HEK293T (cell line): ENCODE measurements around the gene PTPRM.

Source experiments
- CTCF ChIA-PET: fragments of 350-600 bp; formaldehyde crosslinking; extraction: SDS; loops from one replicate; lab custom pipeline; 2021; ENCODE audit warnings: antibody characterized with exemption, inconsistent platforms; lab: Yijun Ruan, JAX
- POLR2A ChIA-PET: fragments of 350-600 bp; formaldehyde crosslinking; extraction: SDS; loops from one replicate; lab custom pipeline; 2020; ENCODE audit warnings: antibody characterized with exemption, inconsistent platforms; lab: Yijun Ruan, JAX
- DNase-seq: peaks from one replicate; pipeline ENCODE4 v3.0.0; 2012; ENCODE audit warnings: mixed read lengths; ENCODE audit errors: extremely low spot score
- ARNT ChIP-seq: fragments of 450-650 bp; IDR thresholded peaks from 2 replicates; pipeline ENCODE4 v1.6.1; 2017; ENCODE audit warnings: mild to moderate bottlenecking
- BHLHE40 ChIP-seq: fragments of 450-650 bp; IDR thresholded peaks from 2 replicates; pipeline ENCODE4 v1.6.1; 2016; ENCODE audit warnings: mild to moderate bottlenecking, moderate library complexity, borderline replicate concordance
- CTBP1 ChIP-seq: fragments of 450-650 bp; IDR thresholded peaks from 2 replicates; pipeline ENCODE4 v1.6.1; 2016; ENCODE audit warnings: borderline replicate concordance
- ELF4 ChIP-seq: fragments of 450-650 bp; IDR thresholded peaks from 2 replicates; pipeline ENCODE4 v1.6.1; 2017; ENCODE audit warnings: antibody characterized with exemption
- FOXA1 ChIP-seq: fragments of 450-650 bp; IDR thresholded peaks from 2 replicates; pipeline ENCODE4 v1.6.1; 2016; ENCODE audit warnings: mild to moderate bottlenecking
- FOXK2 ChIP-seq: fragments of 450-650 bp; IDR thresholded peaks from 2 replicates; pipeline ENCODE4 v1.6.1; 2016; ENCODE audit warnings: mild to moderate bottlenecking
- FOXM1 ChIP-seq: fragments of 450-650 bp; IDR thresholded peaks from 2 replicates; pipeline ENCODE4 v1.6.1; 2017; ENCODE audit warnings: mild to moderate bottlenecking, borderline replicate concordance
- HDGF ChIP-seq: fragments of 450-650 bp; IDR thresholded peaks from 2 replicates; pipeline ENCODE4 v1.6.1; 2017; ENCODE audit warnings: antibody characterized with exemption, borderline replicate concordance
- L3MBTL2 ChIP-seq: fragments of 450-650 bp; conservative IDR thresholded peaks from 2 replicates; pipeline ENCODE4 v1.6.1; 2016; ENCODE audit warnings: mild to moderate bottlenecking
- LEF1 ChIP-seq: fragments of 450-650 bp; IDR thresholded peaks from 2 replicates; pipeline ENCODE4 v1.6.1; 2017; ENCODE audit warnings: mild to moderate bottlenecking, borderline replicate concordance
- NFRKB ChIP-seq: fragments of 450-650 bp; IDR thresholded peaks from 2 replicates; pipeline ENCODE4 v1.6.1; 2016; ENCODE audit warnings: mild to moderate bottlenecking, moderate library complexity
- SP1 ChIP-seq: fragments of 450-650 bp; IDR thresholded peaks from 2 replicates; pipeline ENCODE4 v1.6.1; 2017
- SUZ12 ChIP-seq: fragments of 450-650 bp; IDR thresholded peaks from 2 replicates; pipeline ENCODE4 v1.6.1; 2016; ENCODE audit warnings: mild to moderate bottlenecking
- TARDBP ChIP-seq: fragments of 450-650 bp; IDR thresholded peaks from 2 replicates; pipeline ENCODE4 v1.6.1; 2016
- ZNF384 ChIP-seq: fragments of 450-650 bp; IDR thresholded peaks from 2 replicates; pipeline ENCODE4 v1.6.1; 2016
- TF ChIP-seq, protein P1 (sequence below): fragments of 450-650 bp; IDR thresholded peaks from 2 replicates; pipeline ENCODE4 v1.6.1; 2016

Gene PTPRM

DNA sequence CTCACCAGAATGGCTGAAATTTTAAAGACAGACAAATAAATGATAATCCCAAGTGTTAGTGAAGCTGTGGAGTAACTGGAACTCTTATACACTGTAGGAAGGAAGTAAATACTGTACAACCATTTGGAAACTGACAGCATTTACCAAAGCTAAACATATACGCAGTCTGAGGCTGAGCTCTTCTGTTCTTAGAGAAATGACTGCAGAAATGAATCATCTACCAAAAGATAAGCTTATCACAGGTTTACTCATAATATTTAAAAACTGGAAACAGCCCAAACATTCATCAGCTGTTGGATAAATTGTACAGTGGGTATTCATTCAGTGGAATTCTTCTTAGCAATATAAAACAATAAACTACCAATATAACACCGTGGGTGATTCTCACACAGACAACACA lies 824.0 kb downstream of the PTPRM start:
- TF ChIP-seq BHLHE40 (no peak), CTBP1 (no peak), L3MBTL2 (no peak), ZNF384 (no peak), FOXK2 (no peak), HDGF (no peak), LEF1 (no peak), SUZ12 (no peak), NFRKB (no peak), ELF4 (no peak), TARDBP (no peak), ARNT (no peak), FOXM1 (no peak), FOXA1 (no peak), SP1 (no peak)
- TF ChIP-seq, protein P1, sequence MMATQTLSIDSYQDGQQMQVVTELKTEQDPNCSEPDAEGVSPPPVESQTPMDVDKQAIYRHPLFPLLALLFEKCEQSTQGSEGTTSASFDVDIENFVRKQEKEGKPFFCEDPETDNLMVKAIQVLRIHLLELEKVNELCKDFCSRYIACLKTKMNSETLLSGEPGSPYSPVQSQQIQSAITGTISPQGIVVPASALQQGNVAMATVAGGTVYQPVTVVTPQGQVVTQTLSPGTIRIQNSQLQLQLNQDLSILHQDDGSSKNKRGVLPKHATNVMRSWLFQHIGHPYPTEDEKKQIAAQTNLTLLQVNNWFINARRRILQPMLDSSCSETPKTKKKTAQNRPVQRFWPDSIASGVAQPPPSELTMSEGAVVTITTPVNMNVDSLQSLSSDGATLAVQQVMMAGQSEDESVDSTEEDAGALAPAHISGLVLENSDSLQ: no peak
- CTCF ChIA-PET: no interaction called here
- no peak for DNase-seq
- POLR2A ChIA-PET: no interaction called here

DNA sequence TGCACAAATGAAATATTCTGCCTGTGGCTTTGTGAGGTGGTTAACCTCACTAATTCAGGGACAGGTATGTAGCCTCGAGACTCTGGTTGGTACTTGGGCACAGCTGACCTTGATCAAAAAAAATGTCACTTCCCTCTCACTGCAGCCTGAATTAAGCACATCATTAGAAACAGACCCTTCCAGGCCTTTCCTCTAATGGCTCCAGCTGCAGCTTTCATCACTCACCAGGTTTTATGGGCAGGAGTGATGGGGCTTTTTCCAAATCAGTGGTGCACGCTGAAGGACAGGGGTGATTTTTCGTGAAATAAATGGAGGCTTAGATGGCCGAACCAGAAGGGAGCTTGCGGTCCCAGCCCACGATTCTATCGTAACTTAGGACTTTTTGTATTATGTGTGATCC lies 829.1 kb downstream of the PTPRM start:
- no peak for TF ChIP-seq FOXA1
- no peak for DNase-seq
- CTCF ChIA-PET: no interaction called here
- POLR2A ChIA-PET: no interaction called here

DNA sequence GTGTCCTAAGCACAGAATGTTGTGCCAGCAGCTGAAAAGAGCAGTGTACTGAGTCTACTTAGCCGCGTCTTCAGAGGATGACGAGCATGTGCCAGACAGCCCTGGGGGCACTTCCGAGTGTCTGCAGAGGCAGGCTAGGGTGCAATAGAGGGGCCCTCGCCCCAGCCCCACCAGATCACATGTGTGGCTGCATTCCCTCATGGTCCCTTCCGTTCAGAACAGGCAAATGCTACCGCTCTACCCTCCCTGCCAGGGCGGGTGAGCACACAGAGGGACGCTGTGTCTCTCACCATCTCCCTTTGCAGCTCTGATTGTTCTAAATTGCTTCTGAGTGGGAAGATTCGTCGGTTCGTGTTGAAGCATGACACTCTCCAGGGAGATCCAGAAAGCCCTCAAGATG lies 829.9 kb downstream of the PTPRM start:
- ChIA-PET POLR2A (no interaction called here), CTCF (interaction anchor here (0.5 kb wide), 1 partner anchor 310 kb away, joined by 3 read pairs; no protein-coding TSS in a partner anchor)
- DNase-seq: no peak
- TF ChIP-seq SUZ12 (no peak), LEF1 (no peak), NFRKB (no peak), BHLHE40 (no peak), SP1 (no peak), TARDBP (no peak), FOXM1 (no peak), ZNF384 (no peak), ELF4 (no peak), CTBP1 (no peak), FOXA1 (no peak), L3MBTL2 (no peak), ARNT (no peak), FOXK2 (no peak), HDGF (no peak)
- TF ChIP-seq, protein P1: no peak

DNA sequence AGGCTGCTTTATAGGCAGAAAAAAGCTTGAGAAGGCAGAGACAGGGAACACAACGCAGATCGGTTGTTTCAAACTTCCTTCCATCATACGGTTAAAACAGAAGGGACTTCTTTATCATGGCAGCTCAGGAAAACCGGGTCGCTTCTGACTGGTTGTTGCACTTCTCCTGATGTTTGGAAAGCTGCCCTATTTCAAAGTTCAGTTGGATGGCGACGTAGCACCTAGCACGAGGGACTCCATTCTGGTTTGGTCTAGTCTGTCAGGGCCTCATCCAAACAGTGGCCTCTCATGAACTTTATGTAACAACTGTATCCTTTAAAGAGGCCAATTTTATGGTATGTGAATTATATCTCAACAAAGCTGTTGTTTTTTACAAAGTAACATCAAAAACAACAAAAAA lies 832.0 kb downstream of the PTPRM start:
- POLR2A ChIA-PET: no interaction called here
- CTCF ChIA-PET: interaction anchor here (1.0 kb wide), 1 partner anchor 9 kb away, joined by 3 read pairs; no protein-coding TSS in a partner anchor
- no peak for TF ChIP-seq ARNT
- no peak for TF ChIP-seq HDGF
- no peak for TF ChIP-seq TARDBP
- TF ChIP-seq SUZ12: no peak
- no peak for TF ChIP-seq ELF4
- TF ChIP-seq FOXM1: no peak
- TF ChIP-seq FOXA1: no peak
- no peak for TF ChIP-seq L3MBTL2
- no peak for TF ChIP-seq NFRKB
- TF ChIP-seq ZNF384: no peak
- no peak for TF ChIP-seq LEF1
- no peak for TF ChIP-seq BHLHE40
- no peak for TF ChIP-seq CTBP1
- TF ChIP-seq, protein P1: no peak
- TF ChIP-seq SP1: no peak
- no peak for DNase-seq

DNA sequence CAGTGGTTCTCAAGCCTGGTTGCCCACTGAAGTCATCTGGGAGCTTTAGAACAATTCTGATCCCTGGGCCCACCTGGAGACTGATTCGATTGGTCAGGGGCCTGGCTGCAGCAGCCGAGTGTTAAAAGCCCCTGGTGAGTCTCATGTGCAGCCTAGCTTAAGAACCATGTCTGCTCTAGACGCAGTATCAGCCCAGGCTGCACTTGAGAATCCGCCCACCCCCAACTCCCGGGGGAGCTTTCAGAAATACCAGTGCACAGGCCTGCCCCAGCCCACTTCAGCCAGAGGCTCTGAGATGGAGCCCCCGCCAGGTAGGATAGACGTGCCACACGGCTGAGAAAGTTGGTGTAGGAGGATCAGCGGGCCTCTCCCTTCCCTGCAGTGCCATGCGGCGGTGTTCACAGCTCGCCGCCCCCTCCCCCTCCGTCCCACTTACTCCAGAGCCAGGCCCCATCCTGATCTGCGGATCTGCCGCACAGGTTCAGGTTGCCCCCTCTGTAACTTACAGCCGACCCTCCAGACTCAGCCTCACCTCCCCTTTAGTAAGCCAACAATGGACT lies 833.2 kb downstream of the PTPRM start:
- ChIA-PET POLR2A (no interaction called here), CTCF (interaction anchor here (1.9 kb wide), 1 partner anchor 11 kb away, joined by 6 read pairs; no protein-coding TSS in a partner anchor)
- no peak for DNase-seq
- TF ChIP-seq LEF1 (no peak), NFRKB (no peak), CTBP1 (no peak), ARNT (no peak), ZNF384 (no peak), L3MBTL2 (no peak), BHLHE40 (no peak), FOXK2 (no peak), TARDBP (no peak), SP1 (no peak), ELF4 (no peak)

DNA sequence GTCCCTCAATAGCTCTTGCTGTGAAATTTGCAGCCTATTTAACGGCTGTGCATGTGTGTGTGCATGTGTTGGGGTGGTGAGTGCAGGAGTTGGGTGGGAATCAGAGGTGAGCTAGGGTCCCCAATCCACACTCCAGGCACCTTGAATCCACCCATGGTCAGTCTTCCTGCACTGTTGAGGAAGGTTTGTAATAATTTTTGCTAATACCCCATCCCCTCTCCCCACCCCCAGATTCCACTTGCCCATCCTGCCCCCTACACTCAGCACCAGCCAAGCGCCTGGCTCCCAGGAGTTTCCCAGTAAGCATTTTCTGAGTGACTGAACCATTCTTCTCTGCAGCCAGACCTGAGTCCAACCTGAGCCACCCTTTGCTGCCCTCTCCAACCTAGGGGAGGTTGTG lies 833.7 kb downstream of the PTPRM start:
- POLR2A ChIA-PET: no interaction called here
- no peak for DNase-seq
- CTCF ChIA-PET: interaction anchor here (1.9 kb wide), 1 partner anchor 11 kb away, joined by 6 read pairs; no protein-coding TSS in a partner anchor
- TF ChIP-seq CTBP1: no peak
- TF ChIP-seq LEF1: no peak
- TF ChIP-seq, protein P1: no peak
- TF ChIP-seq L3MBTL2: no peak
- TF ChIP-seq SP1: no peak
- no peak for TF ChIP-seq FOXM1
- no peak for TF ChIP-seq TARDBP
- TF ChIP-seq ZNF384: no peak
- no peak for TF ChIP-seq SUZ12
